NCI-H2196 (cell line): ENCODE data around the gene DACH1.
"Not testable (repeated sequence)": the region's sequence is repeated elsewhere in the genome, so short reads cannot be mapped to it uniquely, and the experiment has no call there.

Experiments used
- DNase-seq: peaks from one replicate; lab custom pipeline; 2025; ENCODE audit not compliant: unreplicated experiment; lab: John Stamatoyannopoulos, UW

Gene DACH1

DNA sequence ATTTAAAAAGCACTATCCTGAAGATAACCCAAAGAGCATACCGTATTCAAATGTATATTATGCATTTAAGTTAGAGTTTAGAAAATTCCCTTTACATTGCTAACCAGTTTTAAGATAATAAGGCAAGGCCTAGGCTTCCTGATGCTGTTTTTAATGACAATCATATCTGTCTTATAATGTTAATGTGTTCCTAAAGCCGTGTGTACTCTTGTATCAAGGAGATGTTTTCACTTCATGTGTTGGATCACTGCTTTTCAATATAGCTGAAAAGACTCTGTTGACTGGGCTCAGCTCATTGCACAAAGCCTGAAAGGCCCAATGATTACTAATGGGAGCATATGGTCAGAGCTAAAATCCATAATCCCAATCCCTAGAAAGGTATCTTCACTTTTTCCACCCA, 81.6 kb downstream of the DACH1 start:
- no peak for DNase-seq

DNA sequence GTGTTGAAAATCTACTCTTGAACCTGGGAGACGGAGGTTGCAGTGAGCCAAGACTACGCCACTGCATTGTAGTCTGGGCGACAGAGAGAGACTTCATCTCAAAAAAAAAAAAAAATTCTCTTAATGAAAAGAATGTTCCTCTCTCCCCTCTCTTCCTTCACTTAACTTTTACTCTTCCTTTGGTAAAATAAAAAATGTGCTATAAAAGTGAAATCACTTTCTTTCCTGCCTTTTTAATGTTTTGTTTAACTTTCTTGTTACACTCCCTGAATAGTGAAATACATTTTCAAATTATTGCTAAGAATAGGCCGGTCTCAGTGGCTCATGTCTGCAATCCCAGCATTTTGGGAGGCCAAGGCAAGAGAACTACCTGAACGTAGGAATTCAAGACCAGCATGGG, 86.5 kb downstream of the DACH1 start:
- no peak for DNase-seq

DNA sequence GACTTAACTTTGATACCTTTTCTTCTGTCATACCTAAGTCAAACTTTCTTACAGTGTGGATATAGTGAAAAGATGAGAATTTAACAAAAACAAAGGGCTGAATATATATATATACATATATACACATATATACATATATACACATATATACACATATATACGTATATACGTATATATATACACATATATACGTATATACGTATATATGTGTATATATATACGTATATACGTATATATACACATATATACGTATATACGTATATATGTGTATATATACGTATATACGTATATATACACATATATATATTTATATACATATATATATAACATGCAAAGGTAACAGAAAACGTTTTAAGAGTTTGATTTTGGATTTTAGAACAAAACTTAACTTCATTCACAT, 88.0 kb downstream of the DACH1 start:
- not testable (repeated sequence) for DNase-seq

DNA sequence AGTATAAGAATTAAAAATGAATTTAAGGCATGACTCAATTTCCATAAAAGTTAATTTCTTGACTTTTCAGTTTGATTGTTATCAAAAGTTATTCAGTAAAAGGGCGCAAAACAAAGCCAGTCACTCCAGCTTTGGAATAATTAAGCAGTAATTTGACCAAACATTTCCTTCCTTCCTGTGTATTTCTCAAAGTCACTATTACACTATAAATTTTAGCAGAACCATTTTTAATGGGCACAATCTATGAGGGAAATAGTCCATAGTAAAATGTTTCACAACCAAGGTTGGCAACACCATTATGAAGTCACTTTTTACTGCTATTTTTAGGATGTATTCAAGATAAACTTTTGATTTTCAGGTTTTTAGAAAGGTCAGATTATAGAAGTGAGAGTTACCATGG, 91.0 kb downstream of the DACH1 start:
- DNase-seq = no peak

DNA sequence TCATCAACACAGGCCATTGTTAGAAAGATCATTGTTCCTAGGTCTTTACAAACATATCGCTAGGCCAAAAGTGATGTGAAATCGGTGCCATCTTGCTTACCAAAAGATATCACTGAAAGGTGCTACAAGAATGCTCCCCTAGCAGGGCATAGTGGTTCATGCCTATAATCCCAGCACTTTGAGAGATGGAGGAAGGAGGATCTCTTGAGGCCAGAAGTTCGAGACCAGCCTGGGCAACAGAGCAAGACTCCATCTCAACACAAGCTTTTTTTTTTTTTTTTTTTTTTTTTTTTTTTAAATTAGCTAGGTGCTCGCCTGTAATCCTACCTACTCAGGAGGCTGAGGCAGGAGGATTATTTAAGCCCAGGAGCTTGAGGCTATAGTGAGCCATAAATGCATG, 92.1 kb downstream of the DACH1 start:
- DNase-seq = no peak

DNA sequence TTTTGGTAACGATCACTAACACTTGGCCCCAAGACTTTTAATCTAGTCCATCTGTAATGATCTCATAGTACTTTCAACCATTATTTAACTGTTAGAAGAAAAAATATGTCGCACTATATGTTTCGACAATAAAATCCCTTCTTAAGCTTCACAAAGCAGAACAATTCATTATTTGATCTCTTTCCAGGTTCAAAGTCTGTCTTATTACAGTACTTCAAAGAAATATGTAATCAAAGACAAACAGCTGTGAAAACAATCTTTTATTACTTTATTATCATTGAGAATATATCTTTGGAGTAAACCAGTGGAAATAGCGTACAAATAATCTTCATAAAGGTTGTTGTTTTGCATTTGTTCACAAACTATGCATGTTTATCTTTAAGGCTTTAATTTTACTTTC, 93.5 kb downstream of the DACH1 start:
- no peak for DNase-seq

DNA sequence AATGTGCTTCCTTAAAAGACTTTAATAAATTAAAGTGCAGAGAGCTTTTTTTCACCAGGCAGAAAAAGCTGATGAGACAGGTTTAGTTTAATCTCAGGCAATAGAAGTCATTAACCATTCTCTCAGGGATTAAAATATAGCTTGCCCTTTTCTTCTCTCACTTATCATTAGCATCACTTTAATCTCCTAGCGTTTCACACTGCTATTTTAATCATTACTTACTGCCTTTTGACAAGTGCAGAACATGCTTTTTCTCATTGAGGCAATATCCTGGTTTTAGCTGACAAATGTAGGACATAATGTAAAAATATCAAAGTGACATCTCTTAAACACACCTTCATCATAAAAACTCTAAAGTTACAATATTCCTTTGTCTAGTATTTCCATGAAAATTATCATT, 94.6 kb downstream of the DACH1 start:
- DNase-seq = no peak

DNA sequence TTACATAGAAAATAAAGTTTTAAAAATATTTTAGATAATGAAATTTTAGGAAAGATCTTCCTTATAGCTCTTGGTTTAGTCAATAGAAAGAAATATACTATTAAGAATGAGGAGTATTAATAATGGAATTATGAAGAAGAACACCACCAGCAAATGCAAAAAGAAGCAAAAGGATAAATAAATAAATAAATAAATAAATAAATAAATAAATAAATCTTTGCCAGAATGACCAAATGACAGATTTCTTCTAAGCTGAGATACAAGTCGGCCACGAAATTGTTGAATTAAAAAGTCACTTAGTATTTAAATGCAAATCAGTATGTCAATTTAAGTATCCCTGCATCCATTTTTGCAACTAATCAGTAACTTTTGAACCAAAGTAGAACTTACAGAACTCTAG, 95.9 kb downstream of the DACH1 start:
- DNase-seq = no peak

DNA sequence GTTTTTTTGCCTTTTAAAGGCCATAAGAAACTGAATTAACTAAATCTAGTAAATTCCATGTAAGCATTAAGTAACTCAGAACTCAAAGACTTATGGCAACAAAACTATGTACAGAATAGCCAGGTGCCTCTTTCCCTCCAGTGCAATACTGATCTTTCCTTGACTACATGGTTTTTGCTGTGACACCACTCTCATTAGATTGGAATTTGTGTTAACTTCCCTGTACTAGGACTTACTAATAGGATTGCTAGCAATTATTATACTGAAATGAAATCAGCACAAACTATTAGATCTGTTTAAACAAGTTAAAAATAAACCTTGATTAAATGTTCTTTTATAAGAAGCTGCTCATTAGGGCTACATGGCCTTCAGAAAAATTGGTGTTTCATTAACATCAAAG, 96.3 kb downstream of the DACH1 start:
- no peak for DNase-seq

DNA sequence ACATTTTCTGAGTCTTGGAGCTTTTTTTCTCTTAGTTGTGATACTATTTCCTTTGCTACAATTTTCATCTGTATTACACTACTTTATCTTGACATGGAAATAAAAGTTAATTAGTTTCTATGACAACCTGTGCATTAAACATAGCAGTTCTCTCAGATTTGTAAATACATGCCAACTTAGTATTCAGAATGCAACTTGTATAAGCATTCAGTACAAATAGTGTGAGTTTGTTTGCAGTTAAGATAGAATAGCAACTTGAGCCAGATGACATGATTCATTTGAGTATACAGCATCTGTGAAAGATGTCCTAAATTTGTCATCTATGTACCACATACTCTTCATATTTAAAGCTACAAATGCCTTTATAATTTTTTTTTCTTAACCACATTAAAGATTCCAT, 98.1 kb downstream of the DACH1 start:
- DNase-seq = no peak

DNA sequence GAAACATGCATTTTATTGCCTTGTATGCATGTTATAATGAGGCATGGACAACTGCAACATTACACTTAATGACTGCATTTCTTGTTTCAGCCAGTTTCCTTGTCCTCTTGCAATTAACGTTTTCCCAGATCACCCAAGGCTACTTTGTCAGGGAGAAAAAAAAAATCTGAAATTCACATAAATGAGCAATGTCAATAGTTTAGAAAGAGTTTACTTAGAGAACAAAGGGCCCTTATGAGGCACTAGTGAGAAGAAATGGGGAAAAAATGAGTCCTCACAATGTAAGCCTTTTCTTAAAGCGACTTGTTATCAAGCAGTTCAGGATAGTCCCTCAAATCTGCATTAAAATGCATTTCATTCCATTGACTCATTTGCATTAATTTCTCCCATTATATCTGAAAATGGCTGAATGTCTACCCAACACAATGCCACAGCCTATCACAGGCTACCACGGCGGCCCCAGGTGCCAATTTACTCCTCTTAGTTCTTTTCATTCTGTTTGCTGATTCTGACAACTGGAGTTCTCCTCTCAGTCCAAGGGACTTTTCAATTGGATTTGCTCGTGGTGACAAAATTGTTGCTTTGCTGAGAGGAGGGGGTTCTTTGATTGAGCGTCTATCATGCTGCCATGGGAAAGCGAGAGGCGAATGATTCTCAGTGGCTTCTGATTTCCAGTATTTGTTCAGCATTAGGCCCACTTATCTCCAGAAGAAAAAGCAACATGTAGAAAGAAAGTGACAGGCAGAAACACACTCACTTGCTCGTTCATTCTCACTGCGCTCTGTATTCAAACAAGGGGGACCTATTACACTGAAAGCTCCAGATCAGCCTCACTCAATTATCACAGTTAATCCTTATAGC, 107.1 kb downstream of the DACH1 start:
- no peak for DNase-seq

DNA sequence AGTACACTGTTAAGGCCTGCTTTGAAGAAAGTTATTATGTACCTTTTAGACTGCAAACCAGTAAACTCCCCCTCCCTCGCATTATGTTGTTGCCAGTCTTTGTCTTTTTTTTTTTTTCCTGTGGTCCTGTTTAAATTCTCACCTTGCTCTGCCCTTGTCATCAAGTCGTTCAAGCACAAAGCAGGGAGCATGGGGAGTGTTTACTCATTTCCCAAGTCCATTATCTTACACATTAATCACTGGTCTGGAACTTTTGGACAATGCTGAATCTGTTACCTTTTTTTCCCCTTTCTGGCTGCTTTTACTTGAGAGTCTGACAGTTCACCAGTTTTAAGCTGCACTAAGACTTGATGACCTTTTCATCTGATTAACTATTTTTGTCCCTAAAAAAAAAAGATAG, 108.2 kb downstream of the DACH1 start:
- no peak for DNase-seq

DNA sequence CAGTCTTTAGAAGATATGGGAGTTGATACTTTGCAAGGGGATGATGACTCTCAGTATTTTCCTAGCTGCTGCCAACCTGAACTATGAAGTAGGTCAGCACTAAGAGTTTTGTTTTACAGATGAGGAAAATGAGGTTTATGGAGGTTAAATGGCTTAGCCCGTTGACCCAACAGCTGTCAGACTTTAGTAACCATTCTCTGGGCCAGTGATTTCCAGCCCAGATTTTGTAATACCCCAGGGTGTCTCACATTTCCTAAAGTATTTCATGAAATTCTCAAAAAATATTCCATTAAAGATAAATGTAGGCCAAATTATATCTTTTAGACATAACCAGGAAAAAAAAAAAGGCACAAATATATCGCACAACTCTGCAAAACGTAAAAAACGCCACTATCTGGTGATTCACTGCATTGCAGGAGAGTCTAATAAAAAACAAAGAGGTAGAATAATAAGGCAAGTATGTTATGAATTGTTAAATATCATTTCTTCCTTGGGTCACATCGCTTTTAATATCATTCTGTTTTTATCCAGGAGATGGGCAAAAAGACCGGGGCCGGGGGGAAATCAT, 112.5 kb downstream of the DACH1 start:
- no peak for DNase-seq

DNA sequence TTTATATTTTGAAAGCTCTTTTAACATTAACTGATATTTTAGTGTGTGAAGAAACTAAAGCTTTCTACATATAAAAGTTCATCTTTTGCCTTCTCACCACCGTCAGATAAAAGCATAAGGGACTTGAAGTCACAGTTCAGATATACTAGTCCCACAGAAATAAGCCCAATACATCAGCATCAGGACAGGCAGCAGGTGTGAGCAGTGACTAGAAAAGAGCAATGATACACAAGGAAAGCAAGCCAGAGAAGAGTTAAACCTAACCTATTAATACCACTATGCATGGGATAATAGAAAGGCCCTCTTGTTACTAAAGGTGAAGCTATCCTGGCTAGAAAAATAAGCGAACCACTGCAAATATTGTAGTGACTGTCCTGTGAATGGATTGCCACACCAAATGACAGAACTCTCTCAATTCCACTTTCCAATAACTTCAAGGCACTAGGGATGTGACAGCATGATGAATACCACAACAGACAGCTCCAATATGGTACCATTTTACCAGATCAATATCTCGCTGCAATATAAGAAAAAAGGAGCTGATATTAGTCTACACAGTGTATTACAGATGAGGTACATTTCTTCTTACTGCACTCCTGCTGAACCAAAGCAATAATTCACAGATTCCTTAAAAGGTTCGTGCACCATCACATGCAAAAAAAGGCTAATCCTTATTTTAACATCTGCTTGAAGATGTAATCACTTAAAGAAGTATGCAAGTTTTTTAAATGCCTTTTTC, 114.1 kb downstream of the DACH1 start:
- no peak for DNase-seq

DNA sequence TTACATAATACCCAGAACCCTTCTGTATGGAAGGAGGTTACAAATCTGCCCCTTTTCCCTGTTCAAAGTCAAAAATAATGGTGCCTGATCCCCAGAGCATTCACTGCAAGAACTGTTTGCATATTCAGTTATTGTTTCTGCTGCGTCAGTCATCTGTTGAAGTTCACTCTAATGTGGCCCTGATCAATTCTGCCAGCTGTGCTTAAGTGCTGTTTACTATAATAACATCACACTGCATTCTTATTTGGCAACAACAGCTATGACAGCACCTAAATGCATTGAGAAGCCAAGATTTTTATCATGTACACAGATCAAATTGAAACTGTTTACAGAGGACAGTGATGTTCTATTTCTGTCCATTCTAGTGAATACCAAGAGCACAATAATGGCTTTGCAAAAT, 115.9 kb downstream of the DACH1 start:
- no peak for DNase-seq

DNA sequence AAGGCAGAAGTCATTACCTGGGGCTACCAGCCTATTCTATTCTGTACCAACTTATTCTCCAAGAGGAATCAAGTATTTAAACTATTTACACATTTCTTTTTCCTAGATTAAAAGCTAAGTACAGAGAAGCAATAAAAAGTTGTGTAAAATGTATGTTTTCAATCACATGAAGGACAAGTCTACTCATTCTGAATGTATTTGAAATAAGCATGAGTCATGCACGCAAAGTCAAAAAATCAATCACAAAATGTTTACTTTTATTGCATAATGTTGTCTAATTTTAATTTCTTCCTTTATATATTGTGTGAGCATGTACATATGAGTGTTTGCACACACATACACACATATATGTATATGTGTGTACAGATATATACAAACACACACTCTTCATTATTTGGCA, 136.7 kb downstream of the DACH1 start:
- DNase-seq = no peak

DNA sequence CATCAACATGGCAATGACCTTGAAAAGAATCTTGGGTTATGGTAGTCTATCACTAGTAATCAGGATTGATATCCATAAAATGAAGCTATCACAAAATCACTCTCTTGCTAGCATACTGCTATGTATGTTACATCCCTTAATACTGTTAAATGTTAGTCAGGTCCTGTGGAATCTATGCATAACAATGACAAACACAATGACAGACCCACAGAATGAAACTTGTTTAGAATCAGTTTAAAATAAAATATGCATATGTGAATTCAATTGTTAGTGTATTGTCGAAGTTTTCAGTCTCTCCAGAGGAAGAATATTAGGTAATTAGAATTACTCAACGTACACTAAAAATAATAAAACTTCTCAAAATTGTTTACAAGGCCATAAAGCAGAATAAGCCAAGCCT, 137.6 kb downstream of the DACH1 start:
- DNase-seq = no peak

DNA sequence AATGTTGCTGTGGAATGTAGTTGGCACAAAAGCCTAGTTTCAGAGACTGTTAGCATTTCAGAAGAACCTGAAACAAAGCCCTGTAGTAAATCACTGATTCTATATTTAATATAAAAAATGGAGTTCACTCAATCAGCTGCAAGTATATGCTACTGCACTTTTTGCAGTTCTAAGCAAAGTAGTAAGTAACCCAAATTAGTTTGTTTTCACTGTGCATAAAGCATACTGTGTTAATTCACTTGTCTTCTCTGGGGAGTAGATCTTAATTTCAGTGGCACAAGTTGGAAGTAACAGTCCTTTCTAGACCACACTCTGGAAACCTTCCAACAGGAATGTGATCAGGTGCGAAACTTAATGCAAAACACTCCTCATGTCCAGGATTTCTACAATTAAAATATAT, 139.3 kb downstream of the DACH1 start:
- no peak for DNase-seq

DNA sequence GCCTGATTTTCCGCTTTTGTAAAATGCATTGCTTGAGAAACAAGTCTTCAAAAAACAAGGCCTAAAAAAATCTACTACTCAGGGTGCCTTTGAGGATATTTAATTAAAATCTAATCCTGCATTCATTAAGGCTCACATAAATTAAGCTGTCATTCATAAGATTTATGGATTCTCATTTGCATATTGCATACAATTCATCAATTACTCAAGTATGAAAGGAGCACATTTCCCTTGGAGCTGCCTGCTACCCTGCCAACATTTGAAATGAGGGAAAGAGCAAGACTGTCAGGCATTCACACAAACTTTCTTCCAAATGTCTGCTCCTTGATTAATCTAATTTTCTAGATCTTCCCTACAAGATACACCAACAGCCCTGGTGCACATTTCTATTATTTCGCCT, 140.0 kb downstream of the DACH1 start:
- no peak for DNase-seq

DNA sequence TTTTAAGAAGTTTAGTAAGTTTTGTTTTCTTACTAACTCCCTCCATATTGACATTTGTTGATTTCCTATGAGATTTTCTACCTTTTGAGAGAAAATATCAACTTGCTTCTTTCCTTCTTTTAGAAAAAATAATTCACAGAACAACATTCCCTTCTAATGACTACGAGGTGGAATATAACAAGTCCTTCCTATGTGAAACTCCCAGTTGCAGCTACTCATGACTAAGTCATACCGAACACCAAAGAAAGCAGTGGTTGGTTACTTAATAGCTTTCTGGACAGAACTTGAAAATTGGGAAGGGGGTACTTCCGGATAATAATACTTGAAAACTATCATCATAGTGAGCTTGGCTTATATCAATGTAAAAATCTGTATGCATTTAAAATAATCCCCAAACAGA, 144.8 kb downstream of the DACH1 start:
- DNase-seq = no peak

DNA sequence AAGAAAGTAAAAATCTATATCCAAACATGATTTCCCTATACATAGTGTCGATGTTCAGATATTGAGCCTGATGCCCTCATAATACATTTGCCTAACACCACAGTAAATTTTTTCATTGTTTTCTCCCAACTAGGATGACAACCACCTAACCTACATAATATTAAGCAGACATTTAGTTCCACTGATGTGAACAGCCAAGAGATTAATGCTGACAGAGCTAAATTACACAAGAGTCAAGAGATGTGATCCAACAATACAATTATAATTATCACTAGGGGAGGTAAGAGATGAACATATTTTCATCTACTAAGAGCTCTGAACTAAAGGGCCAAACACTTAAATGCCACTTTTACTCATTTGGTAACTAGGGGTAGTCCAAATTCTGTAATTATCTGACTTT, 145.9 kb downstream of the DACH1 start:
- DNase-seq = no peak

DNA sequence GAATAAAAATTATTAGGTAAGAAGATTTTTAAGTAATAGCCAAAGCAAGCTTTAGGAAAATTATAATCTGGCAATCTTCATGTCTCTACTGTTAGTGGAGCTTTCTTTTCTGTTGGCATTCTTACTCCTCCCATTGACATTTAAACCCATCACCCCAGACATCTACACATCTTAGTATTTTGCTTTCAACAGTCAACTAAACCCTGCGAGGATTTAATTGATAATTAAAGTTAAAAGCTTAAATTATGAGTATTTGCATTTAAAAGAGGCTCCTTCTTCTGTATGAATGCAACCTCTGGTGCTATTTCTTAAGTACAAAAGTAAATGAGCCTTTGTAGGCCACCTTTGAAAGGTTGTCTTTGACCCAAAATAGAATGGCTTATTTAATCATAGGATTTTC, 148.1 kb downstream of the DACH1 start:
- DNase-seq = no peak
